SK-N-SH (cell line): ENCODE measurements around the gene VAMP5. TPM values are rescaled to one million over a fixed set of nuclear protein-coding genes. Genes with fewer than 3 reads are reported as not detected.

Source experiments
- CTCF ChIA-PET: fragments of 300-600, 350-600 bp; formaldehyde crosslinking; extraction: SDS; loops from one replicate; lab custom pipeline; 2021; lab: Yijun Ruan, JAX
- POLR2A ChIA-PET: fragments of 350-600 bp; sonication (Branson Sonifier 250); formaldehyde crosslinking; extraction: SDS; loops from one replicate; lab custom pipeline; 2020; ENCODE audit warnings: antibody characterized with exemption, inconsistent platforms; lab: Yijun Ruan, JAX
- DNase-seq: peaks from one replicate; pipeline ENCODE4 v3.0.0; 2012
- H2AFZ ChIP-seq: fragments of 200-600 bp; sonication (generic); 2 replicates; pipeline ENCODE4 v1.8.1; 2016; ENCODE audit warnings: antibody characterized with exemption, mild to moderate bottlenecking, low read depth
- H3F3A ChIP-seq: fragments of 200-600 bp; sonication (generic); replicated peaks from 2 replicates; pipeline ENCODE3; 2016; ENCODE audit warnings: antibody characterized with exemption, mild to moderate bottlenecking; ENCODE audit not compliant: insufficient read depth
- H3K27ac ChIP-seq, 2 experiments: fragments of 200-500 bp in 1 of 2; fragments of 200-600 bp in 1 of 2; sonication (Bioruptor generic) in 1 of 2; sonication (generic), shearing (Covaris generic) in 1 of 2; 2 replicates each; pipeline versions ENCODE4 v1.5.1 to v1.6.1; 2014 to 2016; ENCODE audit warnings: low read depth in 2 of 2, inconsistent platforms in 1 of 2, low read length in 1 of 2, mild to moderate bottlenecking in 1 of 2, mixed read lengths in 1 of 2
- H3K27me3 ChIP-seq: fragments of 200-600 bp; sonication (generic), shearing (Covaris generic); 2 replicates; pipeline ENCODE4 v1.6.1; 2016; ENCODE audit warnings: mixed run types; ENCODE audit not compliant: insufficient read depth
- H3K36me3 ChIP-seq, 2 experiments: fragments of 200-500 bp in 1 of 2; fragments of 200-600 bp in 1 of 2; sonication (Bioruptor generic) in 1 of 2; sonication (generic) in 1 of 2; replicated peaks in 1 of 2; 2 replicates each; pipeline versions ENCODE3 to v1.5.1; 2014 to 2016; ENCODE audit warnings: low read length in 1 of 2, mild to moderate bottlenecking in 1 of 2; ENCODE audit not compliant: insufficient read depth in 2 of 2, control insufficient read depth in 1 of 2
- H3K4me1 ChIP-seq, 2 experiments: fragments of 200-500 bp in 1 of 2; fragments of 200-600 bp in 1 of 2; sonication (Bioruptor generic) in 1 of 2; sonication (generic), shearing (Covaris generic) in 1 of 2; 2 replicates each; pipeline versions ENCODE4 v1.5.1 to v1.6.1; 2014 to 2016; ENCODE audit warnings: low read depth in 1 of 2, low read length in 1 of 2, mixed run types in 1 of 2; ENCODE audit not compliant: insufficient read depth in 2 of 2, control insufficient read depth in 1 of 2
- H3K4me2 ChIP-seq: fragments of 200-600 bp; sonication (generic), shearing (Covaris generic); 2 replicates; pipeline ENCODE4 v1.6.1; 2017; ENCODE audit warnings: mixed run types
- H3K4me3 ChIP-seq, 2 experiments: fragments of 200-500 bp in 1 of 2; fragments of 200-600 bp in 1 of 2; sonication (Bioruptor generic) in 1 of 2; sonication (generic), shearing (Covaris generic) in 1 of 2; 2 replicates each; pipeline versions ENCODE4 v1.5.1 to v1.8.1; 2014 to 2016; ENCODE audit warnings: low read depth in 2 of 2, inconsistent platforms in 1 of 2, low read length in 1 of 2, mild to moderate bottlenecking in 1 of 2, mixed read lengths in 1 of 2, moderate library complexity in 1 of 2
- H3K79me2 ChIP-seq: fragments of 200-600 bp; sonication (generic); 2 replicates; pipeline ENCODE4 v1.8.1; 2017; ENCODE audit warnings: mild to moderate bottlenecking; ENCODE audit not compliant: insufficient read depth
- H3K9ac ChIP-seq: fragments of 200-600 bp; sonication (generic); 2 replicates; pipeline ENCODE4 v1.6.1; 2017; ENCODE audit warnings: mixed run types
- H3K9me2 ChIP-seq: fragments of 200-600 bp; sonication (generic); 2 replicates; pipeline ENCODE4 v1.6.1; 2017; ENCODE audit warnings: mixed run types
- H3K9me3 ChIP-seq: fragments of 200-600 bp; sonication (generic); 2 replicates; pipeline ENCODE4 v1.6.1; 2017; ENCODE audit warnings: mixed run types, mild to moderate bottlenecking, moderate library complexity
- H4K20me1 ChIP-seq: fragments of 200-600 bp; sonication (generic); 2 replicates; pipeline ENCODE4 v1.6.1; 2017; ENCODE audit warnings: mild to moderate bottlenecking, mixed run types; ENCODE audit not compliant: insufficient read depth
- CTCF ChIP-seq: fragments of 200-600 bp; sonication (generic); IDR thresholded peaks from 2 replicates; pipeline ENCODE4 v1.6.1; 2017; ENCODE audit warnings: antibody characterized with exemption, mild to moderate bottlenecking, moderate library complexity
- ELF1 ChIP-seq: IDR thresholded peaks from 2 replicates; pipeline ENCODE4 v1.4.0; 2012
- EP300 ChIP-seq, 2 experiments: IDR thresholded peaks; 2 replicates each; pipeline versions ENCODE4 v1.4.0 to v1.6.1; 2012; ENCODE audit warnings: borderline replicate concordance in 1 of 2, low read depth in 1 of 2, low read length in 1 of 2
- FOXJ3 ChIP-seq: sonication (generic); formaldehyde crosslinking; IDR thresholded peaks from 2 replicates; pipeline ENCODE4 v1.5.1; 2020; ENCODE audit warnings: mild to moderate bottlenecking, missing genetic modification reagents
- GABPA ChIP-seq: IDR thresholded peaks from 2 replicates; pipeline ENCODE4 v1.4.0; 2012; ENCODE audit warnings: low read depth, mild to moderate bottlenecking
- JUND ChIP-seq: IDR thresholded peaks from 2 replicates; pipeline ENCODE4 v1.4.0; 2012
- MXI1 ChIP-seq: IDR thresholded peaks from 2 replicates; pipeline ENCODE4 v1.6.1; 2012; ENCODE audit warnings: mild to moderate bottlenecking, low read depth, low read length, improper control_type of control experiment
- NRF1 ChIP-seq: IDR thresholded peaks from 2 replicates; pipeline ENCODE4 v1.6.1; 2012; ENCODE audit warnings: low read depth, mild to moderate bottlenecking, low read length
- PBX3 ChIP-seq: IDR thresholded peaks from 2 replicates; pipeline ENCODE4; 2012
- POLR2AphosphoS5 ChIP-seq: IDR thresholded peaks from 2 replicates; pipeline ENCODE4 v1.6.1; 2012; ENCODE audit warnings: low read depth, low read length
- RAD21 ChIP-seq: IDR thresholded peaks from 2 replicates; pipeline ENCODE4 v1.6.1; 2012; ENCODE audit warnings: mild to moderate bottlenecking, low read length
- RCOR1 ChIP-seq: fragments of 150-350 bp; IDR thresholded peaks from 2 replicates; pipeline ENCODE4 v1.6.1; 2017; ENCODE audit warnings: antibody characterized with exemption, low read length
- RXRA ChIP-seq: IDR thresholded peaks from 2 replicates; pipeline ENCODE4 v1.4.0; 2012; ENCODE audit warnings: low read depth, mild to moderate bottlenecking, borderline replicate concordance
- SIN3A ChIP-seq: IDR thresholded peaks from 2 replicates; pipeline ENCODE4 v1.6.1; 2012; ENCODE audit warnings: low read depth, mild to moderate bottlenecking, low read length, moderate library complexity, borderline replicate concordance
- TAF1 ChIP-seq: IDR thresholded peaks from 2 replicates; pipeline ENCODE4 v1.6.1; 2012; ENCODE audit warnings: low read depth, mild to moderate bottlenecking, low read length, moderate library complexity, borderline replicate concordance
- TEAD4 ChIP-seq: IDR thresholded peaks from 2 replicates; pipeline ENCODE4 v1.4.0; 2012; ENCODE audit warnings: mild to moderate bottlenecking, borderline replicate concordance; ENCODE audit not compliant: insufficient read depth
- USF1 ChIP-seq: IDR thresholded peaks from 2 replicates; pipeline ENCODE4 v1.4.0; 2012; ENCODE audit warnings: low read depth, borderline replicate concordance
- YY1 ChIP-seq: IDR thresholded peaks from 2 replicates; pipeline ENCODE4 v1.4.0; 2012; ENCODE audit warnings: low read depth, mild to moderate bottlenecking
- WGBS: methylation state at CpG from one replicate; pipeline ENCODE4 v1.1.6; 2017; ENCODE audit warnings: low lambda C conversion rate; 5-methylcytosine and 5-hydroxymethylcytosine counted together
- polyA plus RNA-seq, 3 experiments: library from polyadenylated mRNA; depleted of rRNA; stranded (reverse); fragments of >200 nt; gene quantifications; 2 replicates each; pipeline ENCODE4 v1.2.3, GENCODE V29; 2012
- TF ChIP-seq, protein P1 (sequence below): IDR thresholded peaks from 2 replicates; pipeline ENCODE4 v1.4.0; 2012; ENCODE audit warnings: low read depth, borderline replicate concordance

Gene VAMP5
- polyA plus RNA-seq, 1 of the 3 experiments (the other 2 are of a cell fraction) = 12.0 TPM

DNA sequence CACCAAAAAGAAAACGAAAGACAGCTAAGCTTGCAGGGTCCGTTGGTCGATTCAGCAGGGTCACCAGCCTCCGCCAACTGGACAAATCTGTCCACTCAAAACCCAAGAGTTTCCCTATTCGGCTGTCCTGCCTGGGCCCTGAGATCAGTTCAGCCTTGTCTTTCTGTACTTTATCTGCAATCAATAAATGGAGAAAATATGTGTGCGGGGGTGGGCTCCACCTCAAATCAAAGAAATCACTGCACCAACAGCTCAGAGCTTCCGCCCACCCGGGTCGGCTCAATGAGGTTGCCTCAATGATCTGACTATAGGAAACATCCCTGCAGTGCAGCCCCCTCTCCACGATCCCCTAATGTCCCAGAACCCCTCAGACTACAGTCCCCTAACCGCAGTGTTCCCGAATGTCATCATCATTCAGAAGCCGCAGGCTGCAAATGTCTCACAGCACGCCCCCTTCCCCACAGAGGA, 23.4 kb upstream of the VAMP5 start:
- Histone ChIP-seq H3K36me3 (peaks cover 6 to 21% of the 10 kb centered on the region in 2 experiments), H3F3A (peaks cover 4% of the 10 kb centered on the region), H3K4me3 (peak overlapping the region; percentile 65 to 97), H2AFZ (peak overlapping the region; percentile 100), H3K4me2 (peak overlapping the region; percentile 80), H3K9me2 (no peaks in the 10 kb centered on the region), H3K9me3 (no peaks in the 10 kb centered on the region), H3K27ac (peak overlapping the region in 1 of 2 experiments; percentile 40; a peak in 3 of 4 replicates), H3K9ac (peak overlapping the region; percentile 86), H3K79me2 (peaks cover 42% of the 10 kb centered on the region), H4K20me1 (no peaks in the 10 kb centered on the region), H3K27me3 (no peaks in the 10 kb centered on the region), H3K4me1 (no peaks in the 10 kb centered on the region; a peak in 2 of 4 replicates)
- CTCF ChIA-PET = interaction anchor here (0.7 to 16.6 kb wide), 7 partner anchors 9 to 261 kb away, joined by 3 to 364 read pairs (median 5); partner anchors contain the start of genes MAT2A and SH2D6
- TF ChIP-seq ELF1 = no peak
- TF ChIP-seq MXI1 = no peak; the same call in 1 of the 2 replicates
- no peak for TF ChIP-seq RXRA
- TF ChIP-seq PBX3 = no peak
- no peak for TF ChIP-seq EP300 (IDR thresholded peaks at IDR 0.05; ENCODE audit: borderline replicate concordance in 1 of 2, low read depth in 1 of 2, low read length in 1 of 2)
- TF ChIP-seq RAD21 = no peak
- no peak for TF ChIP-seq JUND
- no peak for TF ChIP-seq GABPA
- TF ChIP-seq SIN3A = no peak
- no peak for TF ChIP-seq TAF1
- DNase-seq = no peak
- POLR2A ChIA-PET = interaction anchor here (1.0 to 2.3 kb wide), 9 partner anchors 9 to 142 kb away, joined by 4 to 19 read pairs (median 5); partner anchors contain the start of genes C2orf68, MAT2A and SH2D6
- WGBS = 8% methylated on average over 14 of the region's 14 CpGs

DNA sequence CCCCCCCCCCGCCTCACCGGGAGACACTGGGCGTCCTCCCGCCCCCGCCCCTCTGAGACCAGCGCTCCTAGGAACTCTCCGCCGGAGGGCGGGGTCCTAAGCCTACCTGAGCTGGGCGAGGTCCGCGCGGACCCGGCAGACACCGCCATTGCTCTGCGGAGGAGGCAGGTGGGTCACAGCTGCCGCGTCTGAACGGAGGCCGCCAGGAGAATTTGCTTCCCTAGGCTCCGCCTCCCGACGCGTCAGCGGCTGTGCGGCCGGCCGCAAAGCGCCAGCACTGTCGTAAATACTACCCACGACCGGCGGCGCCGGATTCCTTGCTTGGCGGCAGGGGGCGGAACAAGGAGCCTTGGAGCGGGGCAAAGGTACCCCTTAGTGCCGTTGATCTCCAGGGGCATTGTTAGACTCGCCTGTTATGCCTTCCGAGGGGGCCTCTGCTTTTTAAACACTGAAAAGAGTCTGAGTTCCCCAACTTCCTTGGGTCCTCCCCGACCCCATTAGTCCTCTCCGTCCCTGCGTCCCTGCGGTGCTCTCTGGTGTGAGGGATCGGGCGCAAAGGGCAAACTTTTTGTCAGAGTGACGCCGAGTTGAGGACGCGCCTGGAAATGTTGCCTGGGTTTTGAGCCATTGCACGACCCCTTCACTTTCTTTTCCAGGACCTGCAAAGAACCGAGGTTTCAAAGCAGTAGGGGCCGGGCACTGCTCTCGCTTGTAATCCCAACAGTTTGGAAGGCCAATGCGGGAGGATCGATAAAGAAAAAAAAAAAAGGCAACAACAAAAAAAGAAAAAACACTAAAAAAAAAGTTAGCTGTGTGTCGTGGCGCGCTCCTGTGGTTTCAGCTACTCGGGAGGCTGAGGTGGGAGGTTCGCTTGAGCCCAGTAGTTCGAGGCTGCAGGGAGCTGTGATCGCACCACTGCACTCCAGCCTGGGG, 22.7 kb upstream of the VAMP5 start, which contains the start of gene GGCX:
TSS of gene GGCX (minus strand) at position 214 of the 933 bp plus-strand sequence. CDS start at position 149, 65 bp downstream.
- H3K27ac ChIP-seq = peak within 1 kb of the TSS; percentile 78 to 83
- H3K9me2 ChIP-seq = no peaks in the 10 kb centered on the region
- no peaks in the 10 kb centered on the region for H3K27me3 ChIP-seq
- H4K20me1 ChIP-seq = no peaks in the 10 kb centered on the region
- peaks cover 6 to 14% of the 10 kb centered on the region in 2 experiments for H3K36me3 ChIP-seq
- H3K9me3 ChIP-seq = no peaks in the 10 kb centered on the region
- H3F3A ChIP-seq = peaks cover 4% of the 10 kb centered on the region
- H2AFZ ChIP-seq = peak within 1 kb of the TSS; percentile 100
- peaks cover 42% of the 10 kb centered on the region for H3K79me2 ChIP-seq
- ChIA-PET CTCF (interaction anchor here (0.8 to 16.6 kb wide), 5 partner anchors 23 to 175 kb away, joined by 3 to 364 read pairs (median 5); partner anchors contain the start of genes MAT2A and SH2D6), POLR2A (interaction anchor here (0.7 to 2.3 kb wide), 9 partner anchors 8 to 143 kb away, joined by 4 to 19 read pairs (median 5); partner anchors contain the start of genes C2orf68, MAT2A, SH2D6 and VAMP8)
- H3K4me3 ChIP-seq = peak within 1 kb of the TSS; percentile 65 to 97
- H3K9ac ChIP-seq = peak within 1 kb of the TSS; percentile 86
- peak; percentile 91 for DNase-seq
- 2% methylated on average over 56 of the region's 64 CpGs for WGBS
- no peaks in the 10 kb centered on the region; a peak in 2 of 4 replicates for H3K4me1 ChIP-seq
- peak within 1 kb of the TSS; percentile 80 for H3K4me2 ChIP-seq
- TF ChIP-seq ELF1 (peak; percentile 68), USF1 (peak; percentile 21; the same call in 1 of the 2 replicates), RCOR1 (0 out of 2 replicates have a peak, but pooled peaks have one; percentile 36), CTCF (no peak), NRF1 (no peak), FOXJ3 (0 out of 2 replicates have a peak, but pooled peaks have one; percentile 12), YY1 (peak; percentile 75; the same call in 1 of the 2 replicates), TEAD4 (peak; percentile 50; the same call in 1 of the 2 replicates), SIN3A (peak; percentile 91; the same call in 1 of the 2 replicates), MXI1 (no peak; the same call in 1 of the 2 replicates), TAF1 (peak; percentile 90), POLR2AphosphoS5 (peak; percentile 99)
- TF ChIP-seq, protein P1, sequence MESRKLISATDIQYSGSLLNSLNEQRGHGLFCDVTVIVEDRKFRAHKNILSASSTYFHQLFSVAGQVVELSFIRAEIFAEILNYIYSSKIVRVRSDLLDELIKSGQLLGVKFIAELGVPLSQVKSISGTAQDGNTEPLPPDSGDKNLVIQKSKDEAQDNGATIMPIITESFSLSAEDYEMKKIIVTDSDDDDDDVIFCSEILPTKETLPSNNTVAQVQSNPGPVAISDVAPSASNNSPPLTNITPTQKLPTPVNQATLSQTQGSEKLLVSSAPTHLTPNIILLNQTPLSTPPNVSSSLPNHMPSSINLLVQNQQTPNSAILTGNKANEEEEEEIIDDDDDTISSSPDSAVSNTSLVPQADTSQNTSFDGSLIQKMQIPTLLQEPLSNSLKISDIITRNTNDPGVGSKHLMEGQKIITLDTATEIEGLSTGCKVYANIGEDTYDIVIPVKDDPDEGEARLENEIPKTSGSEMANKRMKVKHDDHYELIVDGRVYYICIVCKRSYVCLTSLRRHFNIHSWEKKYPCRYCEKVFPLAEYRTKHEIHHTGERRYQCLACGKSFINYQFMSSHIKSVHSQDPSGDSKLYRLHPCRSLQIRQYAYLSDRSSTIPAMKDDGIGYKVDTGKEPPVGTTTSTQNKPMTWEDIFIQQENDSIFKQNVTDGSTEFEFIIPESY = peak; percentile 38; the same call in 1 of the 2 replicates
